DOHH2 (cell line): Measurements from ENCODE around the gene NBEA.

Experiments
- CTCF ChIP-seq: fragments of 200-600 bp; sonication (generic); IDR thresholded peaks from one replicate; pipeline ENCODE4 v1.5.1; 2014; ENCODE audit warnings: antibody characterized with exemption, mild to moderate bottlenecking, low read depth, low read length; ENCODE audit not compliant: poor library complexity, severe bottlenecking
- EZH2phosphoT487 ChIP-seq: fragments of 200-600 bp; sonication (generic); IDR thresholded peaks from 2 replicates; pipeline ENCODE4 v1.6.1; 2017; ENCODE audit warnings: borderline replicate concordance, mild to moderate bottlenecking, antibody characterized with exemption, low read length, moderate library complexity, mixed read lengths

- TF ChIP-seq CTCF (no peak), EZH2phosphoT487 (no peak)
These were observed 752.0 kb downstream of the NBEA start for GRCh38 chr13:35694031-35694430.
